Astrocyte (in vitro differentiated cells and primary cell): ENCODE measurements around the gene PLPPR1. TPM values are rescaled to one million over a fixed set of nuclear protein-coding genes. Genes with fewer than 3 reads are reported as not detected.

Source experiments
- DNase-seq: peaks from one replicate; pipeline ENCODE4 v3.0.0-alpha.2; 2010; ENCODE audit warnings: low read depth
- FAIRE-seq: peaks from 2 replicates; lab custom pipeline; 2011; peaks lifted over from hg19 to GRCh38; lab: Jason Lieb, UNC
- H2AFZ ChIP-seq: 2 replicates; pipeline ENCODE4 v1.6.0; 2012; ENCODE audit warnings: low read depth, low read length, inconsistent platforms
- H3K27ac ChIP-seq: 2 replicates; pipeline ENCODE4 v1.5.1; 2011; ENCODE audit warnings: low read depth, low read length, inconsistent platforms
- H3K27me3 ChIP-seq: 2 replicates; pipeline ENCODE4 v1.6.0; 2011; ENCODE audit warnings: low read length, inconsistent platforms; ENCODE audit not compliant: insufficient read depth
- H3K36me3 ChIP-seq: 2 replicates; pipeline ENCODE4 v1.5.1; 2011; ENCODE audit warnings: low read length, inconsistent platforms; ENCODE audit not compliant: insufficient read depth
- H3K4me1 ChIP-seq: 2 replicates; pipeline ENCODE4 v1.5.1; 2011; ENCODE audit warnings: low read length, inconsistent platforms; ENCODE audit not compliant: insufficient read depth
- H3K4me2 ChIP-seq: 2 replicates; pipeline ENCODE4 v1.6.0; 2012; ENCODE audit warnings: low read length, inconsistent platforms
- H3K4me3 ChIP-seq: 2 replicates; pipeline ENCODE4 v1.5.1; 2011; ENCODE audit warnings: low read depth, mild to moderate bottlenecking, low read length, inconsistent platforms; ENCODE audit not compliant: insufficient read depth
- H3K79me2 ChIP-seq: 2 replicates; pipeline ENCODE4 v1.6.0; 2012; ENCODE audit warnings: mild to moderate bottlenecking, low read length, inconsistent platforms; ENCODE audit not compliant: insufficient read depth
- H3K9ac ChIP-seq: 2 replicates; pipeline ENCODE4 v1.6.0; 2012; ENCODE audit warnings: mild to moderate bottlenecking, low read length, inconsistent platforms
- H3K9me3 ChIP-seq: 2 replicates; pipeline ENCODE4 v1.5.1; 2012; ENCODE audit warnings: low read depth, mild to moderate bottlenecking, low read length, inconsistent platforms; ENCODE audit not compliant: insufficient read depth
- H4K20me1 ChIP-seq: 2 replicates; pipeline ENCODE4 v1.6.0; 2012; ENCODE audit warnings: low read length, inconsistent platforms; ENCODE audit not compliant: insufficient read depth
- H3K27ac Mint-ChIP-seq: one replicate; pipeline ENCODE4 v1.8.0; 2021; ENCODE audit warnings: mild to moderate bottlenecking, mixed read lengths; ENCODE audit not compliant: unreplicated experiment
- H3K27me3 Mint-ChIP-seq: one replicate; pipeline ENCODE4 v1.8.0; 2021; ENCODE audit warnings: low read depth, mixed read lengths; ENCODE audit not compliant: unreplicated experiment
- H3K36me3 Mint-ChIP-seq: one replicate; pipeline ENCODE4 v1.8.0; 2021; ENCODE audit warnings: low read depth, mixed read lengths; ENCODE audit not compliant: unreplicated experiment
- H3K4me1 Mint-ChIP-seq: one replicate; pipeline ENCODE4 v1.8.0; 2021; ENCODE audit warnings: low read depth, mixed read lengths; ENCODE audit not compliant: unreplicated experiment
- H3K4me3 Mint-ChIP-seq: one replicate; pipeline ENCODE4 v1.8.0; 2021; ENCODE audit warnings: mild to moderate bottlenecking, moderate library complexity, mixed read lengths; ENCODE audit not compliant: unreplicated experiment
- H3K9me3 Mint-ChIP-seq: one replicate; pipeline ENCODE4 v1.8.0; 2021; ENCODE audit warnings: mild to moderate bottlenecking, mixed read lengths; ENCODE audit not compliant: unreplicated experiment
- CTCF ChIP-seq: IDR thresholded peaks from 2 replicates; pipeline ENCODE4 v1.5.1; 2011; ENCODE audit warnings: low read depth, mild to moderate bottlenecking, inconsistent platforms, low read length, moderate library complexity; ENCODE audit not compliant: insufficient read depth
- EZH2 ChIP-seq: IDR thresholded peaks from 2 replicates; pipeline ENCODE4 v1.6.1; 2012; ENCODE audit warnings: mild to moderate bottlenecking, low read length, inconsistent platforms; ENCODE audit not compliant: insufficient read depth
- total RNA-seq: library from RNA; stranded (reverse); gene quantifications from 2 replicates; pipeline ENCODE4 v1.2.1, GENCODE V29; 2021

The PLPPR1 gene
- total RNA-seq, 1 donor from 2014 or later = not detected

- FAIRE-seq = no peak
- H3K4me1 ChIP-seq = peaks cover 13% of the 10 kb centered on the region
- Mint-ChIP-seq H3K36me3 (peaks cover under 1% of the 10 kb centered on the region), H3K27ac (peak overlapping the region; percentile 43), H3K27me3 (no peaks in the 10 kb centered on the region), H3K4me3 (no peak overlapping the region), H3K9me3 (no peaks in the 10 kb centered on the region), H3K4me1 (peaks cover 33% of the 10 kb centered on the region)
- H4K20me1 ChIP-seq = no peaks in the 10 kb centered on the region
- H3K79me2 ChIP-seq = no peaks in the 10 kb centered on the region
- no peaks in the 10 kb centered on the region for H3K27me3 ChIP-seq
- no peak overlapping the region for H3K9ac ChIP-seq
- no peak overlapping the region for H3K4me2 ChIP-seq
- no peak overlapping the region for H2AFZ ChIP-seq
- DNase-seq = no peak
- H3K4me3 ChIP-seq = no peak overlapping the region
- no peaks in the 10 kb centered on the region for H3K36me3 ChIP-seq
- no peak overlapping the region for H3K27ac ChIP-seq
- TF ChIP-seq EZH2 (no peak), CTCF (no peak)
- no peaks in the 10 kb centered on the region for H3K9me3 ChIP-seq
Measured at GRCh38 chr9:101367323-101367722, 338.8 kb downstream of the PLPPR1 start.

GRCh38 chr9:101369286-101369685 lies 340.8 kb downstream of the PLPPR1 start:
- peaks cover 31% of the 10 kb centered on the region for H3K4me1 Mint-ChIP-seq
- FAIRE-seq = peak; percentile 26
- Histone ChIP-seq H3K9me3 (no peaks in the 10 kb centered on the region), H3K4me2 (peak overlapping the region; percentile 44), H3K79me2 (no peaks in the 10 kb centered on the region), H3K4me1 (peaks cover 13% of the 10 kb centered on the region), H3K36me3 (no peaks in the 10 kb centered on the region), H3K4me3 (no peak overlapping the region), H4K20me1 (no peaks in the 10 kb centered on the region), H2AFZ (no peak overlapping the region), H3K27me3 (no peaks in the 10 kb centered on the region), H3K9ac (no peak overlapping the region), H3K27ac (peak overlapping the region; percentile 13)
- TF ChIP-seq CTCF = no peak
- no peak for TF ChIP-seq EZH2
- no peaks in the 10 kb centered on the region for H3K36me3 Mint-ChIP-seq
- H3K27ac Mint-ChIP-seq = peak overlapping the region; percentile 5
- H3K9me3 Mint-ChIP-seq = no peaks in the 10 kb centered on the region
- H3K27me3 Mint-ChIP-seq = no peaks in the 10 kb centered on the region
- peak; percentile 78 for DNase-seq
- no peak overlapping the region for H3K4me3 Mint-ChIP-seq

DNA sequence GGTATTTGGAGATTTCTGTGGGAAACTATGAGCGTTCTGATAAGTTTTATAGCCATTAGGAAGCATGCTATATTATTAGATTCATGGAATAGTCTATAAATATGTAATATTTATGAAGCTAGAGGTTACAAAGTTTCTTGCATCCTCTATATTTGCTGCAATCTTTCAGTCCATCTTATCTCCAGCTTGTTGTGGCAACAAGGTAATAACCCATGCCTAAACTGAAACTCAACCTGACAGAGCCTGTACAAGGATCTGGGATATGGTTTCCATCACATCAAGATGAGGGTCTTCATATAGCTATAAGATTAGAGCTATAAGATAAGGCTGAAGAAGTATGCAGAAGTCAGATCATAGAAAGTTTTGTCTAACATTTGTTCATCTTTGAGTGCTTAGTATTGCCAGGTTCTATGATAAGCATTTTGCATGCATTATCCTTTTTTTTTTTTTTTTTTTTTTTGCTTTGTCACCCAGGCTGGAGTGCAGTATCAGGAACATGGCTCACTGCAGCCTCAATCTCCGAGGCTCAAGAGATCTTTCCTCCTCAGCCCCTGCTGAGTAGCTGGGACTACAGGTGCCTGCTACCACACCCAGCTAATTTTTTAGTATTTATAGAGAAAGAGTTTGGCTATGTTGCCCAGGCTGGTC lies 341.5 kb downstream of the PLPPR1 start:
- Histone ChIP-seq H4K20me1 (no peaks in the 10 kb centered on the region), H2AFZ (no peak overlapping the region), H3K9ac (no peak overlapping the region), H3K27ac (no peak overlapping the region), H3K4me3 (no peak overlapping the region), H3K79me2 (no peaks in the 10 kb centered on the region), H3K36me3 (no peaks in the 10 kb centered on the region), H3K4me1 (peaks cover 13% of the 10 kb centered on the region), H3K27me3 (no peaks in the 10 kb centered on the region), H3K4me2 (no peak overlapping the region), H3K9me3 (no peaks in the 10 kb centered on the region)
- TF ChIP-seq EZH2 (no peak), CTCF (no peak)
- H3K9me3 Mint-ChIP-seq = no peaks in the 10 kb centered on the region
- no peaks in the 10 kb centered on the region for H3K27me3 Mint-ChIP-seq
- no peaks in the 10 kb centered on the region for H3K36me3 Mint-ChIP-seq
- no peak for DNase-seq
- FAIRE-seq = peak; percentile 50
- H3K4me3 Mint-ChIP-seq = no peak overlapping the region
- no peak overlapping the region for H3K27ac Mint-ChIP-seq
- peaks cover 24% of the 10 kb centered on the region for H3K4me1 Mint-ChIP-seq
